Measurements from ENCODE around the gene TAF1B. TPM values are rescaled to one million over a fixed set of nuclear protein-coding genes. Genes with fewer than 3 reads are reported as not detected.

Gene TAF1B
- total RNA-seq, 2 donors from 2014 or later = 4.0 to 6.1 TPM

DNA sequence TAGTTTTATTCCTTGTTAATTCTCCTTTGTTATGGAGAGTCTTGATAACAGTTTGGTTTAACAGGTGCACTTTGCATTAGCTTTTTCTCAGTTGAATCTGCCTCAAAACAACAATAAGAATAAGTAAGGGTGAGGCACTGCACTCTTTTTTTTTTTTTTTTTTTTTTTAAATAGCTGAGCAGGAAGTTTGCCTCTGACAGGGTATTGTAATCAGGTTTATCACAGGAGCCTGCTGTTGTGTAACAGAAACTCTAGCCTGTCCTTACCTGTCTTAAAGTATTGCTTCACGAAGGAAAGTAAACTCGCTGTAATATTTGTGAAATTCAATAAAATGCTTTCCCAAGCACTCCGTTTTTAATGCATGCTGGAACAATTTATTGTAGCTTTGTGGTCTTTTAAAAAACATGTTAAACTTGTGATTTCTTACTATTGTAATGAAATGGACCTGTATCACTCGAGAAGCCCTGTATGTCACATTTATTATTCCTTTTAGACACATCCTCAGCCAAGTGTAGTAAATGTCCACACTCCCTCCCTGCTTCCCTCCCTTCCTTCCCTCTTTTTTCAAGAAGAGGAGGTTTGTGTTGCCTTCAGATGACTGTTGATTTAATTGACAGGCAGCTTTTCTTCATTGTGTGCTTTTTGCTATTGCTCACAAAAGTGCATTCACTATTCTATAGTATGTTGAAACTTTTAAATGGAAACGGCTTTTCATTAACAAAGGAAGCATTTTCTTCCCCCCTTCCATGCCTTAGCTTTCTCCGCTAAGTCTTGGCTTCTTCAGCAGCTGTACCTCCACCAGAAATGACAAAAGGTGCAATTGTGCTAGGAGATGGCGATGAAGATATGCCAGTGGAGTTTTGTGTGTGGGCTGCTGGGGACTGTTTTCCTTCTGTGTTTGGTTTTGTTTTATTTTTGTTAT is 52.7 kb downstream of the TAF1B start:
- TF ChIP-seq, protein P1, sequence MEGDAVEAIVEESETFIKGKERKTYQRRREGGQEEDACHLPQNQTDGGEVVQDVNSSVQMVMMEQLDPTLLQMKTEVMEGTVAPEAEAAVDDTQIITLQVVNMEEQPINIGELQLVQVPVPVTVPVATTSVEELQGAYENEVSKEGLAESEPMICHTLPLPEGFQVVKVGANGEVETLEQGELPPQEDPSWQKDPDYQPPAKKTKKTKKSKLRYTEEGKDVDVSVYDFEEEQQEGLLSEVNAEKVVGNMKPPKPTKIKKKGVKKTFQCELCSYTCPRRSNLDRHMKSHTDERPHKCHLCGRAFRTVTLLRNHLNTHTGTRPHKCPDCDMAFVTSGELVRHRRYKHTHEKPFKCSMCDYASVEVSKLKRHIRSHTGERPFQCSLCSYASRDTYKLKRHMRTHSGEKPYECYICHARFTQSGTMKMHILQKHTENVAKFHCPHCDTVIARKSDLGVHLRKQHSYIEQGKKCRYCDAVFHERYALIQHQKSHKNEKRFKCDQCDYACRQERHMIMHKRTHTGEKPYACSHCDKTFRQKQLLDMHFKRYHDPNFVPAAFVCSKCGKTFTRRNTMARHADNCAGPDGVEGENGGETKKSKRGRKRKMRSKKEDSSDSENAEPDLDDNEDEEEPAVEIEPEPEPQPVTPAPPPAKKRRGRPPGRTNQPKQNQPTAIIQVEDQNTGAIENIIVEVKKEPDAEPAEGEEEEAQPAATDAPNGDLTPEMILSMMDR (IDR thresholded peaks at IDR 0.05) = no peak
- DNase-seq (ENCODE audit: low spot score) = no peak
- no peaks in the 10 kb centered on the region for H3K9me3 ChIP-seq

DNA sequence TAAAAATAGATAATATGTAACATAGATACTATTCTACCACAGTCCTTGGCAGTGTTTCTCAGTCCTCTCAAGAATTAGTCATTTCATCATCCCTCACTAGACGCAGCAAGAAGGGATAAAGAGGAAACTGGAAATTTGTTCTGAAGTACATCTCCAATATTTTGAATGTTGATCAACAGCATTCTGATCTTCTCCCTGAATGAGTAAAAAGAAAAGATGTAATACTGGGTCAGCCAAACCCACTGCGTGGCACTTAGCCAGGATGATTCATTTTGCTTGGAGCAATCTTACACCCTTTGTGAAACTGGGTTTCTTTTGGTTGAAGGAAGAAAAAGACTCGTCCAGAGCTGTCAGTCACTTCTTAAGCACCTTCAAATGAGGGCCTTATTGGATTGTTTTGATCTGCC is 54.1 kb downstream of the TAF1B start:
- Histone ChIP-seq H3K4me3 (no peak overlapping the region), H3K9me3 (no peaks in the 10 kb centered on the region), H3K4me1 (peaks cover 0 to 17% of the 10 kb centered on the region in 2 donors), H3K27ac (no peak overlapping the region), H3K36me3 (no peaks in the 10 kb centered on the region), H3K27me3 (no peaks in the 10 kb centered on the region)
- peak; percentile 93 for DNase-seq (ENCODE audit: low spot score)
- TF ChIP-seq, protein P1 (IDR thresholded peaks at IDR 0.05) = no peak

More for the DNA sequence above, 52.7 kb downstream of the TAF1B start:
- no peak overlapping the region for H3K4me3 ChIP-seq
- peaks cover 0 to 17% of the 10 kb centered on the region in 2 donors for H3K4me1 ChIP-seq
- H3K36me3 ChIP-seq = no peaks in the 10 kb centered on the region
- no peak overlapping the region for H3K27ac ChIP-seq
- no peaks in the 10 kb centered on the region for H3K27me3 ChIP-seq

DNA sequence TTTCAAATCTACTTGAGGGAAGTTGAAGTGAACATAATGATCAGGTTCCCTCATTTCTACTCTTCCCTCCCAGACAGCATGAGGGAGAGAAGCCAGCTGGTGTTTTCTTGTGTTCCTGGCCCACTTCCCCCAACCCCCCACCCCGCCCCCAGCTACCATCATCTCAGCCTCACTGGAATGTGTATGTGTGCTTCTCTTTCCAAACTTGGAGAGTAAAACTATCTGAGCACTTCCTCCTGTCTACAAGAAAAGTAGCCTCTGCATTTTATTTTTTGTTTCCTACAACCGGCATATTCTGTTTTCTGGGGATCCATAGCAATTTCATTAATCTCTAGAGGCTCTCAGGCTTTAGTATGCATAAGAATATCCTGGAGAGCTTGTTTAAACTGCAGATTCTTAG is 54.6 kb downstream of the TAF1B start:
- DNase-seq (ENCODE audit: low spot score) = no peak
- Histone ChIP-seq H3K4me3 (no peak overlapping the region), H3K27ac (no peak overlapping the region), H3K9me3 (no peaks in the 10 kb centered on the region), H3K4me1 (peaks cover 0 to 17% of the 10 kb centered on the region in 2 donors), H3K36me3 (no peaks in the 10 kb centered on the region), H3K27me3 (no peaks in the 10 kb centered on the region)
- TF ChIP-seq, protein P1 (IDR thresholded peaks at IDR 0.05) = no peak

DNA sequence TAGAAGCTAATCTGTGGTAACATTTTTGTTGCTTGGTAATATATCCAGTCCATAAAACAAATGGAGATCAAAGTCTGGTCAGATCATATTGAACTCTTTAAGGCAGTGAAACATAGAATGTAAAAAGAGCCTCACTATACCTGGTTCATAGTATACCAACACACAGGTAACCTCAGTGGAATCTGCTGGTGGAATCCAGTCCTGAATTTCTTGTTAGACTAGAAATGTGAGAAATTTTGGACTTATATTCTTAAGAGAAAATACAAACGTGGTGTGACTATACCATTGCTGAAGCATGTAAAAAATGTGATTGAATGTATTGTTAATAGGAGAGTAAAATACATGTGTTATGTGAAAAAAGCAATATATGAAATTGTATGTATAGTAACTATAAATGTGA is 62.1 kb downstream of the TAF1B start:
- H3K27ac ChIP-seq = no peak overlapping the region
- peaks cover 6% of the 10 kb centered on the region for H3K36me3 ChIP-seq
- TF ChIP-seq, protein P1 (IDR thresholded peaks at IDR 0.05) = no peak
- no peak for DNase-seq (ENCODE audit: low spot score)
- H3K9me3 ChIP-seq = no peaks in the 10 kb centered on the region
- no peaks in the 10 kb centered on the region for H3K27me3 ChIP-seq
- no peaks in the 10 kb centered on the region for H3K4me1 ChIP-seq
- no peak overlapping the region for H3K4me3 ChIP-seq

DNA sequence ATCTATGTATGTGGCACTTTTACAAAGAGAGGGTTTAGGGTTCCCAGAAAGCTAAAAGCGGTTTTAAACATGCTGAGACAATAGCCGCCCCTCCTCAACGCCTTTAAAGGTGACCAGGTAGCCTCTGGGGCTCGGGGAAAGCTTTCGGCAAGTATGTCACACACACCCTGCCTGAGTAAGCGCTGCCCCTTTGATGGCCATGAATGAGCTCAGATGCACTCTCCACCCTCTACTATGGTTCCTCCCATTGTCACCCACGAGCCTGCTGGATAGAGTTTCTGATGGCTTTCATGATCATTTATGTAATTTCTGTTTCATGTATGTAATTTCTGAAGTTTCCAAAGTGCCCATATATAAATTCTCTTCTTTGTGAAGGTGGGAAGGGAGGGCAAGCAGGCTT is 64.1 kb downstream of the TAF1B start:
- no peaks in the 10 kb centered on the region for H3K27me3 ChIP-seq
- no peak overlapping the region for H3K4me3 ChIP-seq
- no peaks in the 10 kb centered on the region for H3K4me1 ChIP-seq
- no peaks in the 10 kb centered on the region for H3K9me3 ChIP-seq
- DNase-seq (ENCODE audit: low spot score) = no peak
- TF ChIP-seq, protein P1 (IDR thresholded peaks at IDR 0.05) = no peak
- H3K36me3 ChIP-seq = peaks cover 6% of the 10 kb centered on the region
- no peak overlapping the region for H3K27ac ChIP-seq

Data from right atrium auricular region (tissue), 2 donors.